HG02970 (cell line): Measurements from ENCODE around the gene SPNS2.

Experiments used
- ATAC-seq: cut with Tn5 transposase; IDR thresholded peaks from one replicate; pipeline ENCODE4 v1.9.1; 2021; ENCODE audit warnings: mild to moderate bottlenecking, moderate library complexity, moderate number of reproducible peaks; ENCODE audit not compliant: unreplicated experiment, low FRiP score

The SPNS2 gene

DNA sequence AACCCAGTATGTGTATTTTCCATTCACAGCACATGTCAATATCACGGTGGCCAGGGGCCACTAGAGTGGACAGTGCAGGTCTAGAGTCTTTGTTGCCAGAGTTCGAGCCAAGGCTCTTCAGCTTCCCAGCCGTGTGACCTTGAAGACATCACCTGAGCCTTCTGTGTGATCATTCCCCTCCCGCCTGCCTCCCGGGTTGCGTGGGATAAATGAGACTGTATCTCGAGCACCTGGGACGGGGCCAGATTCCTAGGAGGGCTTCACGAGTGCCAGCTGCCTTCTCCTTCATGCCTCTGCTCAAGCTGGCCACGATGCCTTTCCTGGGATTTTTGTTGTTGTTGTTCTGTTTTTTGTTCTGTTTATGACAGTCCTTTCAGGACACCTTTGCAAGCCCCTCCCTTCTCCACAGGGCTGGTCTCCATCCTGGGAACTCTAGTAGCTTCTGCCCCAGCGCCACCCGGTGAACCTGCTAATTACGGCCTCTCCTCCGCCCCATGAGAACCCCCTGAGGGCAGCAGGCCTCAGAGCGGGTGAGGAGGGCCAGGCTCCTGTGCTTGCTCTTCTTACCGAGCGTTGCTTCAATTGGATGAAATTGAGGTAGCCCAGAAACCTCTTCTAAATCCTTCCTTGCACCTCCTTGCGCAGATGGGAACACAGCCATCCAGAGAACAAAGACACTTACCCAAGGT is 3.9 kb downstream of the SPNS2 start:
- ATAC-seq = no peak

DNA sequence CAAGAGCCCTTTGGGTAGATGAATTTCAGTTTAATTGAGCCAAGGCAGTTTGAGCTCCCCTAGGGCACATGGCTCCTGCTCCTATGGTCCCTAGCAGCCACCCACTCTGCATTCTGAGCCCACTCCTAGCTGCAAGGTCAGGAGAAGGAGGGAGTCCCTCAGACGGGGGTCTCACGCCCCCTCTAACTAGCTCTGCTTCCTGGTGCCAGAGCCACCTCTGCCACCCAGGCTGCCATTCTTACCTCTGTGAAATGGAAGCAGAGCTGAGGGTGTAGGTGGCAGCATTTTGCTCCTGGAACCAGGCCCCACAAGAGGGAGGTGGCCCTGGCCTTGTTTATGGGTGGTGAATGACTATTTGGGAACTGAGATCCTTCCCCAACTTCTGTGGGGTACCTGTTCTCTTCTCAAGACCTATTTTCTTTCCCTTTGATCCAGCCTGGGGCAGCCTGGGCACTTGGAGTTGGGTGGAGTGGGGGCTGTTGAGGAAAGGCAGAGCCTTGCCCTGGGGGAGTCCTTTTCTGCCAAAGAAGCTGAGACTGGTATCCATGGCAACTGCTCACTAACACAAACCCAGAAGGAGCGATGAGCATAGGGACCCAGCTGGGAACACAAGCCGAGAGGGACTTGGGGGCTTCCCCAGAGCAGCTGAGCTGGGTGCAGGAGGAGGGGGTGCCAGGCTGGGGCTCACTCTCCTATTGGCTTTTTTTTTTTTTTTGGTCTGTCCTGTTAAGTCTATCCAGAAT is 4.8 kb downstream of the SPNS2 start:
- no peak for ATAC-seq

- ATAC-seq = no peak
Observed at GRCh38 chr17:4504188-4504587, 5.5 kb downstream of the SPNS2 start.

- ATAC-seq = no peak
Observed at GRCh38 chr17:4505187-4505586, 6.5 kb downstream of the SPNS2 start.

- no peak for ATAC-seq
Observed at GRCh38 chr17:4506175-4506813, 7.6 kb downstream of the SPNS2 start.

DNA sequence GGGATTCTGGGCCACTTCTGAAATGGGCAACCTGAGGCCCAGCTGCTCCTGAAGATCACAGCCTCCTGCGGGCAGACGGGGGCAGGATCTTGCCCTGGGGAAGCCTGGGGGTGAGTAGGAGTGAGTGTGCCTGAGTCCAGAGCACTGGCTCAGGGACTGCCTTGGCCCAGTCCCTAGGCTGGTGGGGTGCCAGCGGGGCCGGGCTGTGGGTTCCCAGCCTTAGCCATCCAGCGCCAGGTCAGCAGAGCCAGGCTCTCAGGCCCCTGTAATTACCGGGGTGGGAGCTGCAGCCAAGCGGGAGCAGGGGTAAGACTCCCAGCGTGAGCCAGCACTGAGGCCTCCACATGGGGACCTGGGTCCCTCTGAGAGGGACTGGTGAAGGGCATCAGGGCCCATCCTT is 8.2 kb downstream of the SPNS2 start:
- no peak for ATAC-seq

- no peak for ATAC-seq
Observed at GRCh38 chr17:4507361-4508111, 8.9 kb downstream of the SPNS2 start.

DNA sequence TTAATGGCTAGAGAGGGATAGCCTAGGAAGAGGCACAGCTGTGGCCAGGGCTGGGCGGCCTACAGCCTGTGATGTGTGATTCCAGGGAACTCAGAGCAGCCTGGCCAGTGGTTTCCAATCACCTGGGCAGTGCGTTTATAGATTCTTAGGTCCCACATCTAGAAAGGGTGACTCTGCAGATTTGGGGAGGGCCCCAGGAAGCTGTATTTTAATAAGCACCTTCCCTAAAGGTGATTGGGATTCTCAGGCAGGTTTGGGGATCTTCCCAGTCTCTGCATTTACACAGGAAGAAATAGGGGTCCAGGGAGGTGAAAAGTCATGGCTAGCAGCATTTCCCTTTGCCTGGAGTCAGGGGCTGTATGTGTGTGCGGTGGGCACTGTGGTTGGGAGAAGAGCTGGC is 9.5 kb downstream of the SPNS2 start:
- ATAC-seq = no peak

GRCh38 chr17:4509401-4509800 is 10.7 kb downstream of the SPNS2 start:
- ATAC-seq = no peak

DNA sequence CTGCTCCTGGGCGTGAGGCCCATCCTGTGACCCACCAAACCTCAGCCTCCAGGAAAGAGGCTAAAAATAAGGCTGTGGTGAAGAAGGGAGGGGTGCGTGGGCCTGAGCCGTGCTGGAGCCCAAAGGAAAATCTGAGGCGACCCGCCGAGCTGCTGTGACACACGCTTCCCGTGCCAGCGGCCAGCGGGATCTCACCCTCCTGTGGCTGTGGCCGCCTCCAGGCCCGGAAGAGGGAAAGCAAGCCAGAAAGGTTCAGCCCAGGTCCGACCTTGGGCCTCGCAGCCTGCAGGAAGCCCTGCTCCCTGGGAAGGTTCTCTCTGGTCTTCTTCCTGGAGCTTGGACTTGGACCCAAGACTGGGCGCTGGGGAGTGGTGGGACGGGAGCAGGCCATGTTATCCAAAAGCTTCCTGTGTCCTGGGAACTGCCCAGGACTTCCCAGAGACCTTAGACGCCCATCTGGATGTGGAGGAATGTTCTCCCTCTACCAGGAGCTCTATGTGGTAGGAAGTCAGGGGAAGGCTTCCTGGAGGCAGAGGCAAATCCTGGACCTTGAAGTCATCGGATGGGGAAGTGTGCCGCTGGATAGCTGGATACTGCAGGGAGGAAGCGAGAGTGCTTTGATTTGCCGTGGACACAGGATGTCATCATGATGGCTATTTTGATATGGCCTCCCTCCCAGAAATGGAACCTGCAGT is 11.4 kb downstream of the SPNS2 start:
- no peak for ATAC-seq

GRCh38 chr17:4510618-4510941 is 11.9 kb downstream of the SPNS2 start:
- no peak for ATAC-seq

DNA sequence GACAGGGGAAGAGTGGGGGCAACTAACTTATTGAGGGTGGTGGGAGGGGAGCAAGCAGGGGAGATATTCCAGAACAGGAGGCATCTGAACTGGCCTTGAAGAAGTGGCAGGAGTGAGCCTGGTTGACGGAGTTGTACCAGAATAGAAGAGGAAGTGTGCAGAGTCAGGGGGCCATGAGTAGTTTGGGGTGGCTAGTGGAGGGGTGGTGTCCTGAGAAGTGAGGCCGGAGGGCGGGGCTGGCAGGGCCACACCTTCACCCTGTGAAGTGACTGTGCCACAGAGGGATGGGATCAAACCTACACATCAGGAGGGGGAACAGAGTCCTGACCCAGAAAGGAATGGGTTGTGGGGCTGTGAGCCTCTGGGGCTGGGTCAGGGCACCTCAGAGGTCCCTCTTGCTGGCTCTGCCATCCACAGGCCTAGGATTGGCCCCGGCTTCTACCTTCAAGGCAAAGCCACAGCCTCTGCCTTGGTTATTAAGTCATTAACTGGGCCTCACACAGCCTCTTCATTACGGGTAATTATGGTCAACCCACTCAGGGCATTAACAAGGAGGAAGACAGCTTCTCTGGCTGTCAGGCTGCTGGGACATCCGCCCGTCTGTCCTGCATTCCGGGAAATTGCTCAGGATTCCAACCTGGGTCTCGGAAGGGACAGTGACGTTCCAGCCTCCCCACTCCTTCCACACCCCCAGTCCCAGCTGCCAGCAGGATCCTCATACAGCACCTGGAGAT is 12.7 kb downstream of the SPNS2 start:
- no peak for ATAC-seq

DNA sequence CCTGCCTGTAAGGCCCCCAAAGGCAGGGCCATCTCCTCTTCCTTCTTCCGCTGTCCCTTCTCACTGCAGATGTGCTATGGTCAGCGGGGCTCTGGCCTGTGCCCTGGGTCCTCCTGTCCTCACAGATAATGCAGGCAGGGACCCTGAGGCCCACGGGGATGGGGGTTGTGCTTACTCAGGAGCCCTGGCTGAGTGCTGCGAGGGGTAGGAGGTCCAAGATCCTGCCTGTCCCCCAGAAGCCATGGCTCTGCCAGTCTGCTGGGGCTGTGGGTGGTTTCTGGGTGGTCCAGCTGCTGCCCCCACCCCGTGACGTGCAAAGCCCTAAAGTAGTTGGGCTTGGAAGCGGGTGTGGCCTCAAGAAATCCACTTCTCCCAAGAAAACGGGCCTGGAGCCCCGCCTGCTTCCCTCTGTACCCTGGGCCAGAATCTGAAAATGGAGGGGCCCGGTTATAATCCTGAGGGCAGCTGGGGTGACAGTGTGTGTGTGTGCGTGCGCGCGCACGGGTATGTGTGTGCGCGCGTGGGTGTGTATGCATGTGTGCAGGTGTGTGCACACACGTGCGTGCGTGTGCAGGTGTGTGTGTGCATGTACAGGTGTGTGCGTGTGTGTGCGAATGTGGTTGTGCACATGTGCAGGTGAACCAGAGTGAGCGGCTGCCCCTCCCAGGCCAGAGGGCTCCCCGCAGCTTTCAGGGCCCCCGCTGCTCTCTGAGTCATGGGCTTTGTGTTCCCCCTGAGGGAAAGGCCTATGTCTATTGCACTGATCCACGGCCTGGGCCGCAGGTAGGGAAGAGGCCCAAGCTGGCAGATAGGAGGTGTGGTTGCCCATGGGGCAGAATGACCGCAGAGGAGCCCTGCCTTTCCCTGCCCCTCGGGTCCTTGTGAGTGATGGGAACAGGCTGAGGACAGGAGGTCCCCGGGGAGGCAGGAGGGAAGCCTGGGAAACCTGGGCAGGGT is 13.8 kb downstream of the SPNS2 start:
- ATAC-seq = no peak

- no peak for ATAC-seq
Observed at GRCh38 chr17:4513113-4514032, 14.7 kb downstream of the SPNS2 start.

DNA sequence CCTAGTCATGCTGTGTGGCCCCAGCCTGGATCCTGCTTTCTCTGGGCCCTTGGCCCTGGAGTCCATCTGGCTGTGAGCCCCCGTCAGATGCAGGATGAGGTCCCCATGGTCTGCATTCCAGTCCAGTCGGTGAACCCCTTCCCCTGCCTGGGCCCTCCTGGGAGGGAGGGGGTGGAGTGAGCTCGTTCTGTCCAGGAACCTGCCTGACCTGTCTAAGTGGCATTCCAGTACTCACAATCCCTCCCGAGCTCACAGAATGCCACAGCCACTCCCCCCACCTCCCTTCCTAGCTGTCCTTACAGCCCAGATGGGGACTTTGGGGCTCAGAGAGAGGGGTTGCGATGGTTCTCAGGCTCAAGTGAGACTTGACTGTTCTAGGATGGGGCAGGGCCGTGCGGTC is 15.5 kb downstream of the SPNS2 start:
- no peak for ATAC-seq

DNA sequence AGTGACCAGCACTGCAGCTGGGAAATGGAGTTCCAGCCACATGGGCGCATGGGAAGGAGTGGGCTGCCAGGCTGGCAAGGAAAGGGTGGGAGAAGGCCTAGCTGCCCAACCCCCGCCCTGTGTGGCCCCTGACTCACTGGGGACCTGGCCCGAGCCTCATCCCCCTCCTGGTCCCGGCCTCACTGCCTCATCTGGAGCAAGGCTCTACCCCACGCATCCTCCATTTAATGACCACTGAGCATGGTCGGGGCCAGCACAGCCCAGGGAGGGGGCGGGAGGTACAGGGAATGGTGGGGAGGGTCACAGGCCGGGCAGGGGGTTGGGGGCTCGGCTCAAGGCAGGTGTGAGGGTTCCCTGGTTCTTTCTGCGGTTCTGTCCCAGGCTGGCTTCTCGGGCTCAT is 16.1 kb downstream of the SPNS2 start:
- no peak for ATAC-seq

- ATAC-seq = no peak
Observed at GRCh38 chr17:4515501-4515900, 16.8 kb downstream of the SPNS2 start.

DNA sequence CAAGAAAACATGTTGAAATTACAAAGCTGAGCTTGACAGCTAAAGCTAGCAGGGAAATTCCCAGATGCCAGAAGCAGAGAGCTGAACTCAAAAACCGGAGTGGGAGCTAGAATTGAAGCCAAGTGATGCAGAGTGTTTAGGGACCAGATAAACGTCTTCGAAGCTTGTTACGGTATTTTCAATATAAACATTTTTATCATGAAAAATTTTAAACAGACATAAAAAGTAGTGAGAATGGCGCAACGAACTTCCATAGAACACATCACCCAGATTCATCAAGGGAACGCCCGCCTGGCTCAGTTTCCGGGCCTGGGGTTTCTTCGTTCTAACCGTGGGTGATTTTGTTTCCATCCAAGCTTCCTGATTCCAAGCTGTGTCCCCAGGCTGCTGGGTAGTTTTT is 18.1 kb downstream of the SPNS2 start:
- ATAC-seq = no peak
